ENCODE measurements around the gene IQGAP2.

The IQGAP2 gene

GRCh38 chr5:76622973-76623596, 220.0 kb downstream of the IQGAP2 start, which contains the start of gene F2RL2:
Gene F2RL2, minus strand, starts transcription at chr5:76623403. Its CDS starts 173 bp downstream, at chr5:76623230.
- H3K4me3 ChIP-seq (ENCODE audit: low read depth, low read length) = no peak within 1 kb of the TSS
- peaks cover 5% of the 10 kb centered on the region for H3K27me3 ChIP-seq
- no peaks in the 10 kb centered on the region for H3K36me3 ChIP-seq
- no peaks in the 10 kb centered on the region for H3K4me1 ChIP-seq
- no peak for TF ChIP-seq CTCF (IDR thresholded peaks at IDR 0.05; ENCODE audit: low read depth, low read length)
- no peaks in the 10 kb centered on the region for H3K9me3 ChIP-seq
- DNase-seq = no peak

GRCh38 chr5:76625087-76625815, 222.2 kb downstream of the IQGAP2 start:
- TF ChIP-seq CTCF (IDR thresholded peaks at IDR 0.05; ENCODE audit: low read depth, low read length) = no peak
- no peak for DNase-seq
- no peaks in the 10 kb centered on the region for H3K4me1 ChIP-seq
- H3K27me3 ChIP-seq = peaks cover 5% of the 10 kb centered on the region
- H3K36me3 ChIP-seq = no peaks in the 10 kb centered on the region
- no peak overlapping the region for H3K4me3 ChIP-seq (ENCODE audit: low read depth, low read length)
- H3K9me3 ChIP-seq = no peaks in the 10 kb centered on the region

- TF ChIP-seq CTCF (IDR thresholded peaks at IDR 0.05; ENCODE audit: low read depth, low read length) = no peak
- Histone ChIP-seq H3K4me1 (no peaks in the 10 kb centered on the region), H3K36me3 (no peaks in the 10 kb centered on the region), H3K4me3 (ENCODE audit: low read depth, low read length) (no peak overlapping the region), H3K27me3 (peaks cover 5% of the 10 kb centered on the region), H3K9me3 (no peaks in the 10 kb centered on the region)
- no peak for DNase-seq
Measured at GRCh38 chr5:76626738-76627137, 223.7 kb downstream of the IQGAP2 start.

- no peaks in the 10 kb centered on the region for H3K36me3 ChIP-seq
- H3K4me1 ChIP-seq = no peaks in the 10 kb centered on the region
- DNase-seq = no peak
- no peak overlapping the region for H3K4me3 ChIP-seq (ENCODE audit: low read depth, low read length)
- TF ChIP-seq CTCF (IDR thresholded peaks at IDR 0.05; ENCODE audit: low read depth, low read length) = no peak
- no peaks in the 10 kb centered on the region for H3K9me3 ChIP-seq
- H3K27me3 ChIP-seq = no peaks in the 10 kb centered on the region; the same call in none of the 2 replicates
Measured at GRCh38 chr5:76634661-76635060, 231.6 kb downstream of the IQGAP2 start.

GRCh38 chr5:76637490-76637889, 234.4 kb downstream of the IQGAP2 start:
- TF ChIP-seq CTCF (IDR thresholded peaks at IDR 0.05; ENCODE audit: low read depth, low read length) = no peak
- H3K36me3 ChIP-seq = no peaks in the 10 kb centered on the region
- no peak for DNase-seq
- H3K4me3 ChIP-seq (ENCODE audit: low read depth, low read length) = no peak overlapping the region
- H3K27me3 ChIP-seq = no peaks in the 10 kb centered on the region; the same call in none of the 2 replicates
- H3K9me3 ChIP-seq = no peaks in the 10 kb centered on the region
- no peaks in the 10 kb centered on the region for H3K4me1 ChIP-seq

- DNase-seq = no peak
Measured at GRCh38 chr5:76638479-76638878, 235.4 kb downstream of the IQGAP2 start.

More at GRCh38 chr5:76638479-76638878, 235.4 kb downstream of the IQGAP2 start:
- no peaks in the 10 kb centered on the region for H3K4me1 ChIP-seq
- no peaks in the 10 kb centered on the region for H3K9me3 ChIP-seq
- no peak overlapping the region for H3K4me3 ChIP-seq (ENCODE audit: low read depth, low read length)
- no peak for TF ChIP-seq CTCF (IDR thresholded peaks at IDR 0.05; ENCODE audit: low read depth, low read length)
- H3K27me3 ChIP-seq = no peaks in the 10 kb centered on the region; the same call in none of the 2 replicates
- no peaks in the 10 kb centered on the region for H3K36me3 ChIP-seq
